OCI-LY1 (cell line): ENCODE results near the gene CHN2.

Source experiments
- H2AFZ ChIP-seq: fragments of 200-600 bp; sonication (generic), shearing (Covaris generic); 2 replicates; pipeline ENCODE4 v1.6.0; 2014; ENCODE audit warnings: antibody characterized with exemption, mild to moderate bottlenecking, low read length
- H3F3A ChIP-seq: fragments of 200-600 bp; sonication (generic), shearing (Covaris generic); 2 replicates; pipeline ENCODE4 v1.6.0; 2014; ENCODE audit warnings: mild to moderate bottlenecking, antibody characterized with exemption, low read length, moderate library complexity; ENCODE audit not compliant: insufficient read depth
- H3K27ac ChIP-seq: fragments of 200-600 bp; sonication (generic); 2 replicates; pipeline ENCODE4 v1.5.1; 2014; ENCODE audit warnings: low read length, mixed run types, mild to moderate bottlenecking, low read depth; ENCODE audit not compliant: poor library complexity, severe bottlenecking
- H3K27me3 ChIP-seq: fragments of 200-600 bp; sonication (generic); 2 replicates; pipeline ENCODE4 v1.6.0; 2014; ENCODE audit warnings: antibody characterized with exemption, mild to moderate bottlenecking, low read length, moderate library complexity; ENCODE audit not compliant: insufficient read depth
- H3K36me3 ChIP-seq: fragments of 200-600 bp; sonication (generic); 2 replicates; pipeline ENCODE4 v1.6.1; 2014; ENCODE audit warnings: mild to moderate bottlenecking, antibody characterized with exemption, low read length, moderate library complexity, mixed read lengths; ENCODE audit not compliant: insufficient read depth
- H3K4me1 ChIP-seq: fragments of 200-600 bp; sonication (generic); 2 replicates; pipeline ENCODE4 v1.5.1; 2014; ENCODE audit warnings: mild to moderate bottlenecking, low read length, moderate library complexity; ENCODE audit not compliant: insufficient read depth, severe bottlenecking
- H3K4me2 ChIP-seq: fragments of 200-600 bp; sonication (generic), shearing (Covaris generic); 2 replicates; pipeline ENCODE4 v1.6.1; 2014; ENCODE audit warnings: low read length
- H3K4me3 ChIP-seq: fragments of 200-600 bp; sonication (generic); 2 replicates; pipeline ENCODE4 v1.5.1; 2014; ENCODE audit warnings: low read length, low read depth, mild to moderate bottlenecking, mixed read lengths; ENCODE audit not compliant: poor library complexity, severe bottlenecking
- H3K79me2 ChIP-seq: fragments of 200-600 bp; shearing (Covaris generic); 2 replicates; pipeline ENCODE4 v1.6.1; 2016; ENCODE audit warnings: mixed run types, low read length, mixed read lengths; ENCODE audit not compliant: insufficient read depth
- H3K9ac ChIP-seq: fragments of 200-600 bp; sonication (generic), shearing (Covaris generic); 2 replicates; pipeline ENCODE4 v1.6.1; 2014; ENCODE audit warnings: mild to moderate bottlenecking, low read length, mixed read lengths
- H3K9me2 ChIP-seq: fragments of 200-600 bp; sonication (generic), shearing (Covaris generic); 2 replicates; pipeline ENCODE4 v1.6.1; 2014; ENCODE audit warnings: low read depth, mild to moderate bottlenecking, low read length, mixed read lengths
- H3K9me3 ChIP-seq: fragments of 200-600 bp; shearing (Covaris generic); 2 replicates; pipeline ENCODE4 v1.6.1; 2014; ENCODE audit warnings: low read length, mixed read lengths
- H4K20me1 ChIP-seq: fragments of 200-600 bp; sonication (generic), shearing (Covaris generic); 2 replicates; pipeline ENCODE4 v1.6.0; 2016; ENCODE audit warnings: mild to moderate bottlenecking, low read length; ENCODE audit not compliant: insufficient read depth
- CTCF ChIP-seq: fragments of 200-600 bp; sonication (generic), shearing (Covaris generic); IDR thresholded peaks from 2 replicates; pipeline ENCODE4 v1.5.1; 2017; ENCODE audit warnings: mild to moderate bottlenecking, antibody characterized with exemption, low read length, moderate library complexity, mixed read lengths
- EZH2 ChIP-seq: fragments of 200-600 bp; sonication (generic), shearing (Covaris generic); IDR thresholded peaks from 2 replicates; pipeline ENCODE4 v1.8.0; 2017; ENCODE audit warnings: borderline replicate concordance, mixed run types, mild to moderate bottlenecking, antibody characterized with exemption, low read length, moderate library complexity, mixed read lengths

CHN2 gene

GRCh38 chr7:29300649-29301048 lies 106.1 kb downstream of the CHN2 start:
- Histone ChIP-seq H3K9me3 (no peaks in the 10 kb centered on the region), H3K4me3 (no peak overlapping the region), H3F3A (no peaks in the 10 kb centered on the region), H4K20me1 (no peaks in the 10 kb centered on the region), H3K36me3 (no peaks in the 10 kb centered on the region), H3K9ac (no peak overlapping the region), H3K4me1 (no peaks in the 10 kb centered on the region), H3K27me3 (peaks cover 4% of the 10 kb centered on the region; the same call in 1 of the 2 replicates), H2AFZ (no peak overlapping the region), H3K27ac (no peak overlapping the region), H3K9me2 (no peaks in the 10 kb centered on the region), H3K79me2 (no peaks in the 10 kb centered on the region), H3K4me2 (no peak overlapping the region)
- TF ChIP-seq CTCF (no peak), EZH2 (no peak)

GRCh38 chr7:29302666-29303395 lies 108.3 kb downstream of the CHN2 start:
- Histone ChIP-seq H3K4me2 (no peak overlapping the region), H3K4me3 (no peak overlapping the region), H3K4me1 (no peaks in the 10 kb centered on the region), H3K9me2 (no peaks in the 10 kb centered on the region), H3K27ac (no peak overlapping the region), H3F3A (no peaks in the 10 kb centered on the region), H2AFZ (no peak overlapping the region), H4K20me1 (no peaks in the 10 kb centered on the region), H3K9ac (no peak overlapping the region), H3K9me3 (no peaks in the 10 kb centered on the region), H3K79me2 (no peaks in the 10 kb centered on the region), H3K36me3 (no peaks in the 10 kb centered on the region), H3K27me3 (peaks cover 4% of the 10 kb centered on the region; the same call in 1 of the 2 replicates)
- TF ChIP-seq EZH2: no peak
- no peak for TF ChIP-seq CTCF

- no peak overlapping the region for H3K9ac ChIP-seq
- H2AFZ ChIP-seq: no peak overlapping the region
- no peaks in the 10 kb centered on the region for H3K4me1 ChIP-seq
- H3K79me2 ChIP-seq: no peaks in the 10 kb centered on the region
- no peak overlapping the region for H3K27ac ChIP-seq
- no peaks in the 10 kb centered on the region for H3K9me2 ChIP-seq
- H3K27me3 ChIP-seq: peaks cover 4% of the 10 kb centered on the region; the same call in 1 of the 2 replicates
- no peaks in the 10 kb centered on the region for H3K9me3 ChIP-seq
- H3K36me3 ChIP-seq: no peaks in the 10 kb centered on the region
- no peak overlapping the region for H3K4me3 ChIP-seq
- H3F3A ChIP-seq: no peaks in the 10 kb centered on the region
- no peak overlapping the region for H3K4me2 ChIP-seq
- H4K20me1 ChIP-seq: no peaks in the 10 kb centered on the region
- TF ChIP-seq EZH2: no peak
- TF ChIP-seq CTCF: no peak
These were observed 110.2 kb downstream of the CHN2 start for GRCh38 chr7:29304756-29305155.
